Measurements from ENCODE around the gene BRMS1L. TPM values are rescaled to one million over a fixed set of nuclear protein-coding genes. Genes with fewer than 3 reads are reported as not detected.

The BRMS1L gene
- total RNA-seq, 1 experiment from 2014 or later = 8.0 TPM

DNA sequence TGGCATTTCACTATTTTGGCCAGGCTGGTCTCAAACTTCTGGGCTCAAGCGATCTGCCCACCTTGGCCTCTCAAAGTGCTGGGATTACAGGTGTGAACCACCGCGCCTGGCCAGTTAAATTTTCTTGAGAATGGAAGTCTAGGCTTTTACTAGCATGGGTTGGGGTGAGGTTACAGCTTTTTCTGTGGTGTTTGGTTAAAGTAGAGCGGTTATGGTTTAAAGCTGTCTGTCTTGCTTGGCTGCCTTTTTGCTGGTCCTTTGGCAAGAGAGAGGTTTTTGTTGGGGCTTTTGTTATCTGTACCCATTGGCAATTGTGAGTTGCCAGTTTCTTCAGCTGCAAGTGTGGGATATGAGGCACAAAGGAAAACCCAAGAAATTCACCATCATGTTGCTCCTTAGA lies 84.1 kb downstream of the BRMS1L start:
- Histone ChIP-seq H3K4me2 (no peak overlapping the region), H3K9me2 (ENCODE audit: insufficient read depth) (no peaks in the 10 kb centered on the region), H3F3A (ENCODE audit: insufficient read depth, low read depth) (no peaks in the 10 kb centered on the region), H2AFZ (no peak overlapping the region), H3K27me3 (ENCODE audit: insufficient read depth, low read depth) (no peaks in the 10 kb centered on the region), H3K27ac (no peak overlapping the region), H3K4me1 (replicated peaks; ENCODE audit: insufficient read depth) (no peaks in the 10 kb centered on the region), H3K9me3 (ENCODE audit: insufficient read depth, low read depth) (no peaks in the 10 kb centered on the region), H3K79me2 (ENCODE audit: low read depth) (no peaks in the 10 kb centered on the region), H3K36me3 (ENCODE audit: low read depth) (no peaks in the 10 kb centered on the region), H4K20me1 (ENCODE audit: insufficient read depth) (no peaks in the 10 kb centered on the region), H3K4me3 (no peak overlapping the region)
- no TSS peak for BruUV-seq (replicated peaks)
- ChIA-PET CTCF (no interaction called here), POLR2A (ENCODE audit: unreplicated experiment) (no interaction called here)
- intact Hi-C loops (cut with micrococcal nuclease; ENCODE audit: unreplicated experiment) = no loop called here
- DNase-seq = no peak
- TF ChIP-seq EZH2 (IDR thresholded peaks at IDR 0.05; ENCODE audit: low read depth) (no peak), CTCF (conservative IDR thresholded peaks at IDR 0.05) (no peak)

GRCh38 chr14:35911097-35911496 lies 85.0 kb downstream of the BRMS1L start:
- Histone ChIP-seq H3F3A (ENCODE audit: insufficient read depth, low read depth) (no peaks in the 10 kb centered on the region), H3K27me3 (ENCODE audit: insufficient read depth, low read depth) (no peaks in the 10 kb centered on the region), H3K4me2 (no peak overlapping the region), H3K4me1 (replicated peaks; ENCODE audit: insufficient read depth) (no peaks in the 10 kb centered on the region), H3K9me3 (ENCODE audit: insufficient read depth, low read depth) (no peaks in the 10 kb centered on the region), H4K20me1 (ENCODE audit: insufficient read depth) (no peaks in the 10 kb centered on the region), H3K27ac (no peak overlapping the region), H2AFZ (no peak overlapping the region), H3K4me3 (no peak overlapping the region), H3K79me2 (ENCODE audit: low read depth) (no peaks in the 10 kb centered on the region), H3K9me2 (ENCODE audit: insufficient read depth) (no peaks in the 10 kb centered on the region), H3K36me3 (ENCODE audit: low read depth) (no peaks in the 10 kb centered on the region)
- TF ChIP-seq EZH2 (IDR thresholded peaks at IDR 0.05; ENCODE audit: low read depth) = no peak
- no peak for TF ChIP-seq CTCF (conservative IDR thresholded peaks at IDR 0.05)
- BruUV-seq (replicated peaks) = no TSS peak
- ChIA-PET POLR2A (ENCODE audit: unreplicated experiment) (no interaction called here), CTCF (no interaction called here)
- no peak for DNase-seq
- intact Hi-C loops (cut with micrococcal nuclease; ENCODE audit: unreplicated experiment) = no loop called here

DNA sequence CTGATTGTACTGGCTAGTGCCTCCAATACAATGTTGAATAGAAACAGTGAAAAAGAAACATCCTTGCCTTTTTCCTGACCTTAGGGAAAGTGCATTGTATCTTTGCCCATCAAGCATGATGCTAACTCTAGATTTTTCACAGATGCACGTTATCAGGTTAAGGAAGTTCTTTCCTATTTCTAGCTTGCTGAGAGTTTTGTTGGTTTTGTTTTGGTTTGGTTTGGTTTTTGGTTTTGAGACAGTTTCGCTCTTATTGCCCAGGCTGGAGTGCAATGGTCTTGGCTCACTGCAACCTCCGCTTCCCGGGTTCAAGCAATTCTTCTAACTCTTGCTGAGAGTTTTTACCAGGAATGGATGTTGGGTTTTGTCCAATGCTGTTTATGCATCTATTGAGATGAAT lies 89.0 kb downstream of the BRMS1L start:
- H2AFZ ChIP-seq = no peak overlapping the region
- H3K4me1 ChIP-seq (replicated peaks; ENCODE audit: insufficient read depth) = no peaks in the 10 kb centered on the region
- H3K27me3 ChIP-seq (ENCODE audit: insufficient read depth, low read depth) = no peaks in the 10 kb centered on the region
- intact Hi-C loops (cut with micrococcal nuclease; ENCODE audit: unreplicated experiment) = no loop called here
- H3K4me3 ChIP-seq = no peak overlapping the region
- ChIA-PET CTCF (interaction anchor here (0.6 kb wide), 1 partner anchor 138 kb away, joined by 8 read pairs; no protein-coding TSS in a partner anchor), POLR2A (ENCODE audit: unreplicated experiment) (no interaction called here)
- H3K9me2 ChIP-seq (ENCODE audit: insufficient read depth) = no peaks in the 10 kb centered on the region
- H3F3A ChIP-seq (ENCODE audit: insufficient read depth, low read depth) = no peaks in the 10 kb centered on the region
- H3K27ac ChIP-seq = no peak overlapping the region
- no peak for TF ChIP-seq EZH2 (IDR thresholded peaks at IDR 0.05; ENCODE audit: low read depth)
- no peak for TF ChIP-seq CTCF (conservative IDR thresholded peaks at IDR 0.05)
- H3K36me3 ChIP-seq (ENCODE audit: low read depth) = no peaks in the 10 kb centered on the region
- H4K20me1 ChIP-seq (ENCODE audit: insufficient read depth) = no peaks in the 10 kb centered on the region
- DNase-seq = no peak
- no TSS peak for BruUV-seq (replicated peaks)
- H3K9me3 ChIP-seq (ENCODE audit: insufficient read depth, low read depth) = no peaks in the 10 kb centered on the region
- no peaks in the 10 kb centered on the region for H3K79me2 ChIP-seq (ENCODE audit: low read depth)
- H3K4me2 ChIP-seq = no peak overlapping the region

Data from PC-9 (cell line).